Panc1 (cell line): ENCODE measurements around the gene PNPLA2. TPM values are rescaled to one million over a fixed set of nuclear protein-coding genes. Genes with fewer than 3 reads are reported as not detected.

Source experiments
- ATAC-seq: fragments of 200-7000 bp; cut with Tn5 transposase; 2 replicates; pipeline ENCODE4 v1.9.1; 2020; ENCODE audit warnings: mild to moderate bottlenecking, moderate library complexity
- BruUV-seq: library from RNA; stranded (reverse); fragments of 400-500 nt; replicated peaks from 2 replicates; lab custom pipeline; 2021; lab: Mats Ljungman, UMichigan
- CTCF ChIA-PET: fragments of 300-600 bp; sonication (Branson Sonifier 250); formaldehyde crosslinking; loops from one replicate; lab custom pipeline; 2022; ENCODE audit warnings: antibody characterized with exemption; lab: Charles Lee
- POLR2A ChIA-PET: fragments of 300-600 bp; sonication (Branson Sonifier 250); formaldehyde crosslinking; loops from one replicate; lab custom pipeline; 2022; ENCODE audit warnings: antibody characterized with exemption; lab: Charles Lee
- DNase-seq: peaks from one replicate; pipeline ENCODE4 v3.0.0-alpha.2; 2010; ENCODE audit warnings: low read depth, low spot score
- H3K27ac ChIP-seq: 2 replicates; pipeline ENCODE4 v1.5.1; 2011; ENCODE audit warnings: mild to moderate bottlenecking, low read length, inconsistent platforms
- H3K27me3 ChIP-seq: fragments of 200-500 bp; sonication (Bioruptor generic); 2 replicates; pipeline ENCODE4 v1.6.0; 2014; ENCODE audit warnings: low read length, inconsistent platforms; ENCODE audit not compliant: control insufficient read depth, insufficient read depth
- H3K36me3 ChIP-seq: fragments of 200-500 bp; sonication (Bioruptor generic); 2 replicates; pipeline ENCODE4 v1.5.1; 2014; ENCODE audit warnings: inconsistent platforms, mild to moderate bottlenecking, low read length, moderate library complexity; ENCODE audit not compliant: control insufficient read depth, insufficient read depth
- H3K4me1 ChIP-seq: 2 replicates; pipeline ENCODE4 v1.5.1; 2011; ENCODE audit warnings: inconsistent platforms, mild to moderate bottlenecking, low read length, moderate library complexity; ENCODE audit not compliant: control insufficient read depth, insufficient read depth
- H3K4me3 ChIP-seq, 2 experiments: 2 replicates each; pipeline ENCODE4 v1.5.1; 2011 to 2012; ENCODE audit warnings: low read depth in 2 of 2, low read length in 2 of 2, mild to moderate bottlenecking in 2 of 2, inconsistent platforms in 1 of 2, moderate library complexity in 1 of 2
- H3K9me3 ChIP-seq: fragments of 200-500 bp; sonication (Bioruptor generic); 2 replicates; pipeline ENCODE4 v1.5.1; 2014; ENCODE audit warnings: low read depth, mild to moderate bottlenecking, inconsistent platforms, low read length, moderate library complexity; ENCODE audit not compliant: control insufficient read depth, insufficient read depth
- POLR2AphosphoS5 ChIP-seq: IDR thresholded peaks from 2 replicates; pipeline ENCODE4 v1.6.1; 2012; ENCODE audit warnings: mild to moderate bottlenecking, low read depth, low read length, moderate library complexity
- SIN3A ChIP-seq: IDR thresholded peaks from 2 replicates; pipeline ENCODE4 v1.6.1; 2012; ENCODE audit warnings: low read depth, mild to moderate bottlenecking, low read length, moderate library complexity, borderline replicate concordance; ENCODE audit not compliant: insufficient read depth
- TCF7L2 ChIP-seq: IDR thresholded peaks from 2 replicates; pipeline ENCODE4 v1.6.1; 2011; ENCODE audit warnings: mild to moderate bottlenecking, low read depth, low read length, inconsistent platforms
- in situ Hi-C: cut with HindIII; loops from 2 replicates; pipeline ENCODE4 v1.10.0; 2016; ENCODE audit warnings: low sequenced_read_pairs, low pct_unique_long_range_greater_than_20kb
- intact Hi-C: fragments of 100-400 bp; cut with micrococcal nuclease; formaldehyde crosslinking; loops from one replicate; pipeline ENCODE4 v1.10.0; 2022; ENCODE audit not compliant: unreplicated experiment
- total RNA-seq: library from RNA; stranded (reverse); gene quantifications from one replicate; pipeline ENCODE4 v1.2.1, GENCODE V29; 2021; ENCODE audit not compliant: unreplicated experiment
- TF ChIP-seq, protein P1 (sequence below), 2 experiments: IDR thresholded peaks; 2 replicates each; pipeline ENCODE4 v1.6.1; 2011 to 2012; ENCODE audit warnings: low read depth in 2 of 2, control low read depth in 1 of 2, low read length in 1 of 2, mild to moderate bottlenecking in 1 of 2, moderate library complexity in 1 of 2; ENCODE audit not compliant: insufficient read depth in 1 of 2
- TF ChIP-seq, protein P2 (sequence below): fragments of 450-650 bp; IDR thresholded peaks from 2 replicates; pipeline ENCODE4 v1.5.1; 2017; ENCODE audit warnings: mild to moderate bottlenecking

PNPLA2 gene
- total RNA-seq, 1 experiment from 2014 or later: 244 TPM

DNA sequence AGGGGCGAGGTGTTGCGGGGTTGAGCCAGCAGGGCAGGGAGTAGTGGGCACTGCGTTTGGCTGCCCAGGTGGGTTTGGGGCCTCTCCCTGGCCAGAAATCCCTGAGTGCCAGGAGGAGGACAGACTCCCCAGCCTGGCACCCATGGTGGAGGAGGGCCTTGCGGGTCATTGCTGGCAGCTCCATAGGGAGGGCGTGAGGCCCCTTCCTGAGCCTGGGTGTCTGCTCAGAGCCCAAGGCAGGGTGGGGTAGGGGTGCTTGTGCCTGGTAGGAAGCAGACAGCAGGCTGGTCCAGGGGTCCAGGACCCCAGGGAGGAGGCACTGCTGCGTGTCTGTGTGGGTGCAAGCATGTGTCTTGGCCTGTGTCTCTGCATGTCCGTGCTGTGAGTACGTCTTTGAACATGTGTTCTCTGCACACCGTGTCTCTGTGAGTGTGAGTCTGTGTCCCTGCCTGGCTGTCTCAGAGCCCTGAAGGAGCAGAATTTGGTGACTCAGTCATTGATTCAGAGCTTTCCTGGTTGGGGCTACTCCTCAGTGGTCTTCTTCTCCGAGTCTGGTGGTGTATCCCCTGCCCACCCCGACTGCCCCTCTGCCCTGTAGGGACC lies 27.9 kb downstream of the PNPLA2 start:
- Histone ChIP-seq H3K4me3 (no peak overlapping the region), H3K36me3 (peaks cover 3% of the 10 kb centered on the region), H3K27ac (peak overlapping the region; percentile 97), H3K9me3 (no peaks in the 10 kb centered on the region), H3K27me3 (no peaks in the 10 kb centered on the region), H3K4me1 (peaks cover 59% of the 10 kb centered on the region)
- intact Hi-C loops (no loop called here), in situ Hi-C loops (no loop called here)
- TF ChIP-seq, protein P1, sequence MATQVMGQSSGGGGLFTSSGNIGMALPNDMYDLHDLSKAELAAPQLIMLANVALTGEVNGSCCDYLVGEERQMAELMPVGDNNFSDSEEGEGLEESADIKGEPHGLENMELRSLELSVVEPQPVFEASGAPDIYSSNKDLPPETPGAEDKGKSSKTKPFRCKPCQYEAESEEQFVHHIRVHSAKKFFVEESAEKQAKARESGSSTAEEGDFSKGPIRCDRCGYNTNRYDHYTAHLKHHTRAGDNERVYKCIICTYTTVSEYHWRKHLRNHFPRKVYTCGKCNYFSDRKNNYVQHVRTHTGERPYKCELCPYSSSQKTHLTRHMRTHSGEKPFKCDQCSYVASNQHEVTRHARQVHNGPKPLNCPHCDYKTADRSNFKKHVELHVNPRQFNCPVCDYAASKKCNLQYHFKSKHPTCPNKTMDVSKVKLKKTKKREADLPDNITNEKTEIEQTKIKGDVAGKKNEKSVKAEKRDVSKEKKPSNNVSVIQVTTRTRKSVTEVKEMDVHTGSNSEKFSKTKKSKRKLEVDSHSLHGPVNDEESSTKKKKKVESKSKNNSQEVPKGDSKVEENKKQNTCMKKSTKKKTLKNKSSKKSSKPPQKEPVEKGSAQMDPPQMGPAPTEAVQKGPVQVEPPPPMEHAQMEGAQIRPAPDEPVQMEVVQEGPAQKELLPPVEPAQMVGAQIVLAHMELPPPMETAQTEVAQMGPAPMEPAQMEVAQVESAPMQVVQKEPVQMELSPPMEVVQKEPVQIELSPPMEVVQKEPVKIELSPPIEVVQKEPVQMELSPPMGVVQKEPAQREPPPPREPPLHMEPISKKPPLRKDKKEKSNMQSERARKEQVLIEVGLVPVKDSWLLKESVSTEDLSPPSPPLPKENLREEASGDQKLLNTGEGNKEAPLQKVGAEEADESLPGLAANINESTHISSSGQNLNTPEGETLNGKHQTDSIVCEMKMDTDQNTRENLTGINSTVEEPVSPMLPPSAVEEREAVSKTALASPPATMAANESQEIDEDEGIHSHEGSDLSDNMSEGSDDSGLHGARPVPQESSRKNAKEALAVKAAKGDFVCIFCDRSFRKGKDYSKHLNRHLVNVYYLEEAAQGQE (IDR thresholded peaks at IDR 0.05; ENCODE audit: insufficient read depth in 1 of 2, low read depth in 2 of 2, low read length in 1 of 2): no peak
- no peak for TF ChIP-seq TCF7L2
- TF ChIP-seq, protein P2, sequence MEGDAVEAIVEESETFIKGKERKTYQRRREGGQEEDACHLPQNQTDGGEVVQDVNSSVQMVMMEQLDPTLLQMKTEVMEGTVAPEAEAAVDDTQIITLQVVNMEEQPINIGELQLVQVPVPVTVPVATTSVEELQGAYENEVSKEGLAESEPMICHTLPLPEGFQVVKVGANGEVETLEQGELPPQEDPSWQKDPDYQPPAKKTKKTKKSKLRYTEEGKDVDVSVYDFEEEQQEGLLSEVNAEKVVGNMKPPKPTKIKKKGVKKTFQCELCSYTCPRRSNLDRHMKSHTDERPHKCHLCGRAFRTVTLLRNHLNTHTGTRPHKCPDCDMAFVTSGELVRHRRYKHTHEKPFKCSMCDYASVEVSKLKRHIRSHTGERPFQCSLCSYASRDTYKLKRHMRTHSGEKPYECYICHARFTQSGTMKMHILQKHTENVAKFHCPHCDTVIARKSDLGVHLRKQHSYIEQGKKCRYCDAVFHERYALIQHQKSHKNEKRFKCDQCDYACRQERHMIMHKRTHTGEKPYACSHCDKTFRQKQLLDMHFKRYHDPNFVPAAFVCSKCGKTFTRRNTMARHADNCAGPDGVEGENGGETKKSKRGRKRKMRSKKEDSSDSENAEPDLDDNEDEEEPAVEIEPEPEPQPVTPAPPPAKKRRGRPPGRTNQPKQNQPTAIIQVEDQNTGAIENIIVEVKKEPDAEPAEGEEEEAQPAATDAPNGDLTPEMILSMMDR: no peak
- peak; percentile 40 for TF ChIP-seq POLR2AphosphoS5
- no peak for TF ChIP-seq SIN3A
- ATAC-seq (0 out of 2 replicates have a peak, but pooled peaks have one; percentile 3), DNase-seq (no peak)
- BruUV-seq: no TSS peak
- ChIA-PET CTCF (interaction anchor here (0.6 to 1.2 kb wide), 2 partner anchors 35 to 43 kb away, joined by 3 read pairs; no protein-coding TSS in a partner anchor), POLR2A (interaction anchor here (0.5 kb wide), 1 partner anchor 20 kb away, joined by 6 read pairs; no protein-coding TSS in a partner anchor)

DNA sequence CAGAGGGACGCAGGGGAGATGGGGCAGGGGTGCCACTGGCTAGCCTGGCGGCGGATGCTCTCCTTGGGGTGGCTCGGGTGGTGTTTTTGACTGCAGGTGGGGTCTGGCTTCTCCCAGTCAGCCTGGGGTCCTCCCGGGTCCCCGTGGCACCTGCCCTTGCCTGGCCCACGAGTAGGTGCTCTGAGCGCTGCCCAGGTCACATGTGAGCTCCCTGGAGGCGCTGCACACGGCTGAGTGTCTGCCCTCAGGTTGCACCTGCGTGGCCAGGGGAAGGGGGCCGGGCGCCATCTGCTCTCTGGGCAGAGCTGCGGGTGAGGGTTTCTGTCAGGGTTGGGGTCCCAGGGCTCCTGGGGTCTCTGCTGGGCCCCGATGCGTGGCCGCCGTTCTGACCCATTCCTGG lies 29.2 kb downstream of the PNPLA2 start:
- Histone ChIP-seq H3K27ac (no peak overlapping the region; the same call in 1 of the 2 replicates), H3K4me1 (peaks cover 68% of the 10 kb centered on the region), H3K36me3 (peaks cover 3% of the 10 kb centered on the region), H3K4me3 (no peak overlapping the region), H3K27me3 (no peaks in the 10 kb centered on the region), H3K9me3 (no peaks in the 10 kb centered on the region)
- DNase-seq (no peak), ATAC-seq (no peak)
- TF ChIP-seq, protein P1 (IDR thresholded peaks at IDR 0.05; ENCODE audit: insufficient read depth in 1 of 2, low read depth in 2 of 2, low read length in 1 of 2): no peak
- TF ChIP-seq TCF7L2 (no peak), POLR2AphosphoS5 (no peak), SIN3A (no peak)
- TF ChIP-seq, protein P2: 0 out of 2 replicates have a peak, but pooled peaks have one; percentile 54
- in situ Hi-C loops (no loop called here), intact Hi-C loops (no loop called here)
- CTCF ChIA-PET: interaction anchor here (0.7 to 1.2 kb wide), 3 partner anchors 8 to 227 kb away, joined by 3 to 5 read pairs (median 3); partner anchors contain the start of gene MUC2
- POLR2A ChIA-PET: no interaction called here
- BruUV-seq: no TSS peak
